Measurements from ENCODE around the gene SERPINA1.
"Not testable (repeated sequence)": the region's sequence is repeated elsewhere in the genome, so short reads cannot be mapped to it uniquely, and the experiment has no call there.

Gene SERPINA1

DNA sequence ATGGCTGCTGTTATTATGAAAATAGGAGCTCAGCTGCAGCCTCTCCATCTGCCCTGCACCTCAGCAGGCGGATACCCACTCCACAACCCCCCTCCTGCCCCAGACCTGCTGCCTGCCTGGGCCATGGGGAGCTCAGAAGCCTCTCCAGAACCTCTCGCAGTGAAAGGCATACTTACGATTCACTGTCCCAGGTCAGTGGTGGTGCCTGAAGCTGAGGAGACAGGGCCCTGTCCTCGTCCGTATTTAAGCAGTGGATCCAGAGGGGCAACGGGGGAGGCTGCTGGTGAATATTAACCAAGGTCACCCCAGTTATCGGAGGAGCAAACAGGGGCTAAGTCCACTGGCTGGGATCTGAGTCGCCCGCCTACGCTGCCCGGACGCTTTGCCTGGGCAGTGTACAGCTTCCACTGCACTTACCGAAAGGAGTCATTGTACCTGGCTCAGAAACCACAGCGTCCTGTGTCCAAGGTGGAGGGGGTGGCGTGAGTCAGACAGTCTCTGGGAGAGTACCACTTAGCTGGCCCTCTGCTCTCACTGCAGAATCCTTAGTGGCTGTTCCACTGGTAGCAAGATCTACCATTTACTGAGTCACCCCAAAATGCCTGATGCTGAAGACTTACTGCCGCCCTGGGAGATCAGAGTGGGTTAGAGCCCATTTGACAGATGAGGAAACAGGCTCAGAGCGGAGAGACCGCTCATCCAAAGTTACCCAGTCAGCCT lies at the start of gene SERPINA1:
TSS of gene SERPINA1 (minus strand) at position 219 of the 720 bp plus-strand sequence. CDS start 5,365 bp downstream, outside the sequence.
- DNase-seq (ENCODE audit: low read depth), result no peak

DNA sequence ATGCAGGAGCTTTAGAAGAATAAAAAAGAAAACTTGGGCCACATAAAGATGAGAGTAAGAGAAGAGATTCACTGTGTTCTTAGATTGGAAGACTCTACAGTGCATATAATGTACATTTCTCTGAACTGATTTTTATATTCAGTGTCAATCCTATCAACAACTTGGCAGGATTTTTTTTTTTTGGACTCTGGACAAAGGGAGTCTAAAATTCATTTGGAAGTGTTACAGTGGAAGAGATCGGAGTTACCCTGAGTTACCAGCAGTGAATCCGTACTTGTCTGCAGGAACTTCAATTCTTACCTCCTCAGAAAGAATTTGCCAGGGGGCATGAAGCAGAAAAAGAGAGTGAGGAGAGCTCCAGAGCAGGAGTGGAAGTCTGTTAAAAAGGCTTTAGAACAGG lies 40.2 kb upstream of the SERPINA1 start:
- no peak for DNase-seq (ENCODE audit: low read depth)

GRCh38 chr14:94427016-94427613 lies 38.7 kb upstream of the SERPINA1 start:
- no peak for DNase-seq (ENCODE audit: low read depth)

- no peak for DNase-seq (ENCODE audit: low read depth)
Observed at GRCh38 chr14:94426526-94426925, 38.1 kb upstream of the SERPINA1 start.

GRCh38 chr14:94424371-94424770 lies 36.0 kb upstream of the SERPINA1 start:
- no peak for DNase-seq (ENCODE audit: low read depth)

DNA sequence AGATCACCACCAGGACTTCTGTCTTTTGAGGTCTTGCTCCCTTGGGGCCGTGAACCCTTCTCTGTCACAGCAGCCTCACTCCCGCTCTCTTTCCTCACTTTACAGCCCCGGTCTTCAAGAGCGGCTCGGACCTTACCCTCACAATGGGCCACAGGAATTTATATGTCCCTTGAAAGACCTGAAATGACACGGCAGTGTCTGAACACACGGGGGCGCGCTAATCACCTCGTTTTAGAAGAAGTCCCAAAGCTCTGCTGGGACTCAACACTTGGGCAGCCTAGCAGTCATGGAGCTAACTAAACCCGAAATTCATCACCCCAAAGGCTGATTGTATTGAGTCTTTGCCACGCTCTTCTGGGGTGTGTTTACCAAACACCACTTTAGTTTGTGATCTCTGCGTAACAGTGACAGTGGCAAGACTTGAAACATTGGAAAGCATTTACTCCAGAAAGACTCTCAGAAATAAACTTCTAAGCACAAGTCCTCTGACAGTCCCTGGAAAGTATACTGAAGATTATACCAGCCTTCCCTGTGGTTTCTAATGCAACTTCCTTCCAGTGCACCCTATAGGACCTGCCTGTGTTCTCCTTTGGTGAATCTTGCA lies 35.2 kb upstream of the SERPINA1 start:
- no peak for DNase-seq (ENCODE audit: low read depth)

GRCh38 chr14:94421316-94421715 lies 32.9 kb upstream of the SERPINA1 start:
- DNase-seq (ENCODE audit: low read depth), result no peak

DNA sequence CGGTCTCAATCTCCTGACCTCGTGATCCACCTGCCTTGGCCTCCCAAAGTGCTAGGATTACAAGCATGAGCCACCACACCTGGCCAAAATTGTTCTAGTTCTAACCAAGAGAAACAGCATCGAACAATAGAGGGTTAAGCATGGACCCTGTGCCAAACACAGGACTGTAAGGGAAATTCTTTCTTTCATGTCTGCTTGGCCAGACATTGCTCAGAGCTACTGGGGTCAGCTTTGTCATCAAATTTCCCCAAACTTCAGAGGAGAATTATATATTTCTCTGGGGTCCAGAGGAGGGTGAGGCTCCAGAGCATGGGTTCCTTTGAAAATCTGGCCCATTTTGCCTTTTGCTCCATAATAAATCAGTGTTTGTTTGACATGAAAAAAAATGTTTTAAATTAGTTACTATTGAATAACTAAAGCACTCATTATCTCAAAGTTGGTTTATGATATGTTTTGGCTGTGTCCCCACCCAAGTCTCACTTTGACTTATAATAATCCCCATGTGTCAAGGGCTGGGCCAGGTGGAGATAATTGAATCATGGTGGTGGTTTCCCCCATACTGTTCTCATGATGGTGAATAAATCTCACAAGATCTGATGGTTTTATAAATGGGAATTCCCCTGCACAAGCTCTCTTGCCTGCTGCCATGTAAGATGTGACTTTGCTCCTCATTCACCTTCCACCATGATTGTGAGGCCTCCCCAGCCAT lies 29.2 kb upstream of the SERPINA1 start:
- not testable (repeated sequence) for DNase-seq (ENCODE audit: low read depth)

- no peak for DNase-seq (ENCODE audit: low read depth)
Observed at GRCh38 chr14:94412671-94413638, 24.6 kb upstream of the SERPINA1 start.

DNA sequence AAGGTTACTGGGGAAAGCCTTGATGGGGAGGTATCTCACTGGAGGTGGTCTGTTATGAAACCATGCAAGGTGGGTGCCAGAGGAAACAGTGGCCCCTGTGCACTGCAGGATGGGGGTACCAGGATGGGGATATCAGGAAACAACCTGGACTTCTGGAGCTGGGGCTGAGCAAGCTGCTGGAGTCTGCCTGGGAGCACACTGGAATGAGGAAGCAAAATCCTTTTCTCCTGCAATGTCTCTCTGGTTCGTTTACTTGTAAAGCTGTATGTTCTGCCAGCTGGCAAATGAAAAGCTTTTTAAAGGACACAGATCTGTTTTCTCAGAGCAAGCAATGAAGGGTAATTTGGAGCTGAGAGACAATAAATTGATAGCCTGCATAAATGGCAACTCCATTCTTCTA lies 23.2 kb upstream of the SERPINA1 start:
- DNase-seq (ENCODE audit: low read depth), result no peak

DNA sequence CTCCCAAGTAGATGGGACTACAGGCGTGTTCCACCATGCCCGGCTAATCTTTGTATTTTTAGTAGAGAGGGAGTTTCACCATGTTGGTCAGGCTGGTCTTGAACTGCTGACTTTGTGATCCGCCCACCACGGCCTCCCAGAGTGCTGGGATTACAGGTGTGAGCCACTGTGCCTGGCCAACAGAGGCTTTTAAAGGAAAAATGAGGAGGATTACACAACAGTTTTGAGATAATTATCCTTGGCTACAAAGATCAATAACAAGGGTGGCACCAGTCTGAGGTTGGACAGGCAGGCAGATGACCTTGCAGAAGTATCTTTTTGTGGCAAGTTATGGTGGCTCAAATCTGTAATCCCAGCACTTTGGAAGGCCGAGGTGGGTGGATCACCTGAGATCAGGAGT lies 21.0 kb upstream of the SERPINA1 start:
- not testable (repeated sequence) for DNase-seq (ENCODE audit: low read depth)

GRCh38 chr14:94408546-94409095 lies 20.2 kb upstream of the SERPINA1 start:
- no peak for DNase-seq (ENCODE audit: low read depth)

GRCh38 chr14:94407906-94408305 lies 19.5 kb upstream of the SERPINA1 start:
- no peak for DNase-seq (ENCODE audit: low read depth)

DNA sequence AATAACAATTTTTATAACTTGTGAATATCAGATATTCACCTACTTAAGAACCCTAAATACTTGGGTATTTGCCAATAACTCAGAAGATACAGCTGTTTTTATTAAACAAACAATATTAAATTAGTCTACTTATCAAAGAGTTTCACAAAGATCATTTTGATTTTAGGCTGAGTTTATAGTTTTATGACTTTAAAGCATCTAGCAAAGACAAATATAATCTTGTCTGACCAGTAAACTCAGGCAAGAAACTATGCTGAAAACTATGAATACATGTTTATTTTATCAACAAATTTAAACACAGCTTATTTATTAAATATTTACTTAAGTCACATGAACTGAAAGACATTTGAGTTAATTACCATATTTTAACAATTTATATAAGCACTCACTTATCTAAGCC lies 18.5 kb upstream of the SERPINA1 start:
- no peak for DNase-seq (ENCODE audit: low read depth)

DNA sequence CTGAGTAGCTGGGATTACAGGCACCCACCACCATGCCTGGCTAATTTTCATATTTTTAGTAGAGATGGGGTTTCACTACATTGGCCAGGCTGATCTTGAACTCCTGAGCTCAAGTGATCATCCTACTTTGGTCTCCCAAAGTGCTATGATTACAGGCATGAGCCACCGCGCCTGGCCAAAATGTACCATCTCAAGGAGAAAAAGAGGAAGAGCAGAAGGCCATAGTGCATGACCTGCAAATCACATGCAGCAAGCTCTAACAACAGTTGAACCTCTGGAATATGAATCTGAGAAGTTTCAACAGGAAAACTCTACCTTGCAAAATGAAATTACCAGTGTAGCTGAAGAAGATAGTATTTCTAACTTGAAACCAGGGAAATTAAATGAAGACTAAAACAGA lies 17.1 kb upstream of the SERPINA1 start:
- no peak for DNase-seq (ENCODE audit: low read depth)

- no peak for DNase-seq (ENCODE audit: low read depth)
Observed at GRCh38 chr14:94404561-94404960, 16.2 kb upstream of the SERPINA1 start.

DNA sequence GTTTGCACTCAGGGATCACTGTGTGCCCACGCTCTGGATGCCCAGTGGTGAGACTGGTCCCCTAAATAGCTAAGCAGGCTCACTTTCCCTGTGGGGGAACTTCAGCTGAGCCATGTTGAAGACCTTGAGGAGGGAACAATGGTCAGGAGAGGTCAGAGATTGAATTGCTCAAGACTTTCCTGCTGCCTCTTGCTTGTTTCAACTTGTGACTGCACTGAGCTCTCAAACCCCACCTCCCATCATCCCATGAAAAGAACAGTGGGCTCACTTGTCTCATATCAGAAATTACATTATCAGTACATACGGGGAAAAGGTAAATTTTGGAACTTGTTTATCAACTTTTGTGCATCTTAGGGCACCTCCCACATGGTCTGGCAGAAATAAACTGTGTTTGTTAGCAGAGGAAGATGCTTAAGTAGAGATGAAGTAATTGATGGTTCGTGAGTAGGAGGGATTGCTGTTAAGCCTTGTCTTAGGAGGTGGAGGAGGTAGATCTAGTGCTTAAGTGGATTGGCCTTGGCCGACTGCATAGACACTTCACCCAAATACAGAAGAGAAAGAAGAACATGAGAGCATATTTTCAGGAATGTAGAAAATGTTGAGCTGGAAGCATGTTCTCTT lies 15.0 kb upstream of the SERPINA1 start:
- no peak for DNase-seq (ENCODE audit: low read depth)

- no peak for DNase-seq (ENCODE audit: low read depth)
Observed at GRCh38 chr14:94401083-94401482, 12.7 kb upstream of the SERPINA1 start.

DNA sequence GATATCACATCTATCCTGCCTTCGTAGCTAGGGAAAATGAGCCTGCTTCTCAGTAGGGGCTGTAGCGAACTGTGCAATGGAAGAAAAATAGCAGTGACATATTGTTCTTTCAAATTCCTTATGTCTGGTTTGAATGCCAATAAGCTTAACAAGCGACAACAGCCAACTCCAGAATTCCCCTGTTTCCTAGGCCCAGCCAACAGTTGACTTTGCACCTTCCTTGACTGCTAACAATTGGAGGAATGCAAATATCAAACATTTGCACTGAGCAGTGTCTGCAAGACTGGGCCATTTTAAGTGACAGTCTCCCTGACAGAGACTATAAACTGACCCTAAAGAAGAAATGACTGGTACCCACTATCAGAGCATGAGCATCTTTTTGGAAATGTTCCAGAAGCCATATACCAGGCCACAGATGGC lies 12.0 kb upstream of the SERPINA1 start:
- no peak for DNase-seq (ENCODE audit: low read depth)

GRCh38 chr14:94398536-94398935 lies 10.1 kb upstream of the SERPINA1 start:
- no peak for DNase-seq (ENCODE audit: low read depth)

DNA sequence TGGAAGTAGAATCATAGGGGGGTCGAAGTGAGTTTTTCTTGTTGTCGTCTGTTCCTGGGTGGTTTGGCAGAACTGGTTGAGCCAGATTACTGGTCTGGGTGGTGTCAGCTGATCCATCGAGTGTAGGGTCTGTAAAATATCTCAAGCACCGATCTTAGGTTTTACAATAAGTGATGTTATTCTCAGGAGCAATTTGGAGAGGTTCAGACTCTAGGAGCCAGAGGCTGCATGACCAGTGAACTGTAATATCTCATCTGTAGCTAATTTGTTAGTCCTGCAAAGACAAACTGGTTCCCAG lies 9.7 kb upstream of the SERPINA1 start:
- DNase-seq (ENCODE audit: low read depth), result no peak

All from CMK (cell line).